SK-N-SH (cell line): ENCODE results near the gene AIP. TPM values are rescaled to one million over a fixed set of nuclear protein-coding genes. Genes with fewer than 3 reads are reported as not detected.

ENCODE experiments used
- CTCF ChIA-PET: fragments of 300-600, 350-600 bp; formaldehyde crosslinking; extraction: SDS; loops from one replicate; lab custom pipeline; 2021; lab: Yijun Ruan, JAX
- POLR2A ChIA-PET: fragments of 350-600 bp; sonication (Branson Sonifier 250); formaldehyde crosslinking; extraction: SDS; loops from one replicate; lab custom pipeline; 2020; ENCODE audit warnings: antibody characterized with exemption, inconsistent platforms; lab: Yijun Ruan, JAX
- DNase-seq: peaks from one replicate; pipeline ENCODE4 v3.0.0; 2012
- H2AFZ ChIP-seq: fragments of 200-600 bp; sonication (generic); 2 replicates; pipeline ENCODE4 v1.8.1; 2016; ENCODE audit warnings: antibody characterized with exemption, mild to moderate bottlenecking, low read depth
- H3F3A ChIP-seq: fragments of 200-600 bp; sonication (generic); replicated peaks from 2 replicates; pipeline ENCODE3; 2016; ENCODE audit warnings: antibody characterized with exemption, mild to moderate bottlenecking; ENCODE audit not compliant: insufficient read depth
- H3K27ac ChIP-seq, 2 experiments: fragments of 200-500 bp in 1 of 2; fragments of 200-600 bp in 1 of 2; sonication (Bioruptor generic) in 1 of 2; sonication (generic), shearing (Covaris generic) in 1 of 2; 2 replicates each; pipeline versions ENCODE4 v1.5.1 to v1.6.1; 2014 to 2016; ENCODE audit warnings: low read depth in 2 of 2, inconsistent platforms in 1 of 2, low read length in 1 of 2, mild to moderate bottlenecking in 1 of 2, mixed read lengths in 1 of 2
- H3K27me3 ChIP-seq: fragments of 200-600 bp; sonication (generic), shearing (Covaris generic); 2 replicates; pipeline ENCODE4 v1.6.1; 2016; ENCODE audit warnings: mixed run types; ENCODE audit not compliant: insufficient read depth
- H3K36me3 ChIP-seq, 2 experiments: fragments of 200-500 bp in 1 of 2; fragments of 200-600 bp in 1 of 2; sonication (Bioruptor generic) in 1 of 2; sonication (generic) in 1 of 2; replicated peaks in 1 of 2; 2 replicates each; pipeline versions ENCODE3 to v1.5.1; 2014 to 2016; ENCODE audit warnings: low read length in 1 of 2, mild to moderate bottlenecking in 1 of 2; ENCODE audit not compliant: insufficient read depth in 2 of 2, control insufficient read depth in 1 of 2
- H3K4me1 ChIP-seq, 2 experiments: fragments of 200-500 bp in 1 of 2; fragments of 200-600 bp in 1 of 2; sonication (Bioruptor generic) in 1 of 2; sonication (generic), shearing (Covaris generic) in 1 of 2; 2 replicates each; pipeline versions ENCODE4 v1.5.1 to v1.6.1; 2014 to 2016; ENCODE audit warnings: low read depth in 1 of 2, low read length in 1 of 2, mixed run types in 1 of 2; ENCODE audit not compliant: insufficient read depth in 2 of 2, control insufficient read depth in 1 of 2
- H3K4me2 ChIP-seq: fragments of 200-600 bp; sonication (generic), shearing (Covaris generic); 2 replicates; pipeline ENCODE4 v1.6.1; 2017; ENCODE audit warnings: mixed run types
- H3K4me3 ChIP-seq, 2 experiments: fragments of 200-500 bp in 1 of 2; fragments of 200-600 bp in 1 of 2; sonication (Bioruptor generic) in 1 of 2; sonication (generic), shearing (Covaris generic) in 1 of 2; 2 replicates each; pipeline versions ENCODE4 v1.5.1 to v1.8.1; 2014 to 2016; ENCODE audit warnings: low read depth in 2 of 2, inconsistent platforms in 1 of 2, low read length in 1 of 2, mild to moderate bottlenecking in 1 of 2, mixed read lengths in 1 of 2, moderate library complexity in 1 of 2
- H3K79me2 ChIP-seq: fragments of 200-600 bp; sonication (generic); 2 replicates; pipeline ENCODE4 v1.8.1; 2017; ENCODE audit warnings: mild to moderate bottlenecking; ENCODE audit not compliant: insufficient read depth
- H3K9ac ChIP-seq: fragments of 200-600 bp; sonication (generic); 2 replicates; pipeline ENCODE4 v1.6.1; 2017; ENCODE audit warnings: mixed run types
- H3K9me2 ChIP-seq: fragments of 200-600 bp; sonication (generic); 2 replicates; pipeline ENCODE4 v1.6.1; 2017; ENCODE audit warnings: mixed run types
- H3K9me3 ChIP-seq: fragments of 200-600 bp; sonication (generic); 2 replicates; pipeline ENCODE4 v1.6.1; 2017; ENCODE audit warnings: mixed run types, mild to moderate bottlenecking, moderate library complexity
- H4K20me1 ChIP-seq: fragments of 200-600 bp; sonication (generic); 2 replicates; pipeline ENCODE4 v1.6.1; 2017; ENCODE audit warnings: mild to moderate bottlenecking, mixed run types; ENCODE audit not compliant: insufficient read depth
- FOSL2 ChIP-seq: IDR thresholded peaks from 2 replicates; pipeline ENCODE4 v1.4.0; 2012; ENCODE audit warnings: low read depth, mild to moderate bottlenecking, moderate library complexity, borderline replicate concordance
- FOXJ3 ChIP-seq: sonication (generic); formaldehyde crosslinking; IDR thresholded peaks from 2 replicates; pipeline ENCODE4 v1.5.1; 2020; ENCODE audit warnings: mild to moderate bottlenecking, missing genetic modification reagents
- MXI1 ChIP-seq: IDR thresholded peaks from 2 replicates; pipeline ENCODE4 v1.6.1; 2012; ENCODE audit warnings: mild to moderate bottlenecking, low read depth, low read length, improper control_type of control experiment
- RCOR1 ChIP-seq: fragments of 150-350 bp; IDR thresholded peaks from 2 replicates; pipeline ENCODE4 v1.6.1; 2017; ENCODE audit warnings: antibody characterized with exemption, low read length
- REST ChIP-seq: IDR thresholded peaks from 2 replicates; pipeline ENCODE4 v1.6.1; 2012; ENCODE audit warnings: mild to moderate bottlenecking, low read depth, low read length, moderate library complexity
- SIN3A ChIP-seq: IDR thresholded peaks from 2 replicates; pipeline ENCODE4 v1.6.1; 2012; ENCODE audit warnings: low read depth, mild to moderate bottlenecking, low read length, moderate library complexity, borderline replicate concordance
- TCF12 ChIP-seq: IDR thresholded peaks from 2 replicates; pipeline ENCODE4 v1.4.0; 2012
- YY1 ChIP-seq: IDR thresholded peaks from 2 replicates; pipeline ENCODE4 v1.4.0; 2012; ENCODE audit warnings: low read depth, mild to moderate bottlenecking
- WGBS: methylation state at CpG from one replicate; pipeline ENCODE4 v1.1.6; 2017; ENCODE audit warnings: low lambda C conversion rate; 5-methylcytosine and 5-hydroxymethylcytosine counted together
- polyA plus RNA-seq, 3 experiments: library from polyadenylated mRNA; depleted of rRNA; stranded (reverse); fragments of >200 nt; gene quantifications; 2 replicates each; pipeline ENCODE4 v1.2.3, GENCODE V29; 2012
- TF ChIP-seq, protein P1 (sequence below): IDR thresholded peaks from 2 replicates; pipeline ENCODE4; 2012
- TF ChIP-seq, protein P2 (sequence below): IDR thresholded peaks from 2 replicates; pipeline ENCODE4 v1.4.0; 2012; ENCODE audit warnings: low read depth, borderline replicate concordance

Gene AIP
- polyA plus RNA-seq, 1 of the 3 experiments (the other 2 are of a cell fraction) = 207 TPM

- no peak overlapping the region for H3K27ac ChIP-seq
- CTCF ChIA-PET = no interaction called here
- no peak for DNase-seq
Observed at GRCh38 chr11:67520856-67521824, 38.3 kb downstream of the AIP start.

DNA sequence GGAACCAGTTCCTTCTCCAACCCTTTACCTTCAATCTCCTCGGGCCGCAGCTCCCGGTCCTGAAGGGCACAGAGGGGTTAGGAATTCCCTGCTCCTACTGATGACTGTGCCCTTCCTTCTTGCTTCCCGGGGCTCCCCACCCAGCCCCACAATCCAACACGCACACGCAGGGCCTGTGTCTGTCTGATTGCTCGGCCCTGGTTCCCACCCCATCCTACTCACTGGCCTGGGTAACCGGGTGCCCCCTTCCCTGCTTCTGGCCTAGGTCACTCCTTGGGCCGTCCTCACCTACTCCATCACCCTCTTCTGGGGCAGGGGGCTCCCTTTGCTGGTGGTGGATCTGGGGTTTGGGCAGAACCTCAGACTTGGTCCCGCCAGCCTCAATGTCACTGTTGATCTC lies 39.1 kb downstream of the AIP start:
- no peaks in the 10 kb centered on the region for H4K20me1 ChIP-seq
- POLR2A ChIA-PET = no interaction called here
- no peaks in the 10 kb centered on the region for H3K4me1 ChIP-seq
- TF ChIP-seq SIN3A (no peak), TCF12 (no peak), FOSL2 (no peak), YY1 (no peak), RCOR1 (no peak), FOXJ3 (CRISPR knock-in tag) (no peak), REST (no peak)
- TF ChIP-seq, protein P1, sequence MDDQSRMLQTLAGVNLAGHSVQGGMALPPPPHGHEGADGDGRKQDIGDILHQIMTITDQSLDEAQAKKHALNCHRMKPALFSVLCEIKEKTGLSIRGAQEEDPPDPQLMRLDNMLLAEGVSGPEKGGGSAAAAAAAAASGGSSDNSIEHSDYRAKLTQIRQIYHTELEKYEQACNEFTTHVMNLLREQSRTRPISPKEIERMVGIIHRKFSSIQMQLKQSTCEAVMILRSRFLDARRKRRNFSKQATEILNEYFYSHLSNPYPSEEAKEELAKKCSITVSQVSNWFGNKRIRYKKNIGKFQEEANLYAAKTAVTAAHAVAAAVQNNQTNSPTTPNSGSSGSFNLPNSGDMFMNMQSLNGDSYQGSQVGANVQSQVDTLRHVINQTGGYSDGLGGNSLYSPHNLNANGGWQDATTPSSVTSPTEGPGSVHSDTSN = no peak
- no peak overlapping the region for H3K4me2 ChIP-seq
- no peaks in the 10 kb centered on the region for H3K79me2 ChIP-seq
- no peak overlapping the region for H3K9ac ChIP-seq
- no peaks in the 10 kb centered on the region for H3F3A ChIP-seq
- H3K27ac ChIP-seq = no peak overlapping the region
- no peaks in the 10 kb centered on the region for H3K27me3 ChIP-seq
- H3K9me3 ChIP-seq = no peaks in the 10 kb centered on the region
- no peaks in the 10 kb centered on the region for H3K9me2 ChIP-seq
- no peak overlapping the region for H2AFZ ChIP-seq
- DNase-seq = no peak
- H3K36me3 ChIP-seq = no peaks in the 10 kb centered on the region
- H3K4me3 ChIP-seq = no peak overlapping the region
- CTCF ChIA-PET = interaction anchor here (0.7 kb wide), 1 partner anchor 653 kb away, joined by 3 read pairs; no protein-coding TSS in a partner anchor
- WGBS = 56% methylated on average over 10 of the region's 10 CpGs

More at GRCh38 chr11:67520856-67521824, 38.3 kb downstream of the AIP start:
- POLR2A ChIA-PET = no interaction called here
- no peak overlapping the region for H3K4me3 ChIP-seq
- 55% methylated on average over 8 of the region's 16 CpGs for WGBS
- no peaks in the 10 kb centered on the region; a peak in 1 of 4 replicates for H3K4me1 ChIP-seq
- no peaks in the 10 kb centered on the region for H3K9me3 ChIP-seq
- H3K9ac ChIP-seq = no peak overlapping the region
- H3K9me2 ChIP-seq = no peaks in the 10 kb centered on the region
- H4K20me1 ChIP-seq = no peaks in the 10 kb centered on the region
- no peaks in the 10 kb centered on the region for H3F3A ChIP-seq
- TF ChIP-seq, protein P2, sequence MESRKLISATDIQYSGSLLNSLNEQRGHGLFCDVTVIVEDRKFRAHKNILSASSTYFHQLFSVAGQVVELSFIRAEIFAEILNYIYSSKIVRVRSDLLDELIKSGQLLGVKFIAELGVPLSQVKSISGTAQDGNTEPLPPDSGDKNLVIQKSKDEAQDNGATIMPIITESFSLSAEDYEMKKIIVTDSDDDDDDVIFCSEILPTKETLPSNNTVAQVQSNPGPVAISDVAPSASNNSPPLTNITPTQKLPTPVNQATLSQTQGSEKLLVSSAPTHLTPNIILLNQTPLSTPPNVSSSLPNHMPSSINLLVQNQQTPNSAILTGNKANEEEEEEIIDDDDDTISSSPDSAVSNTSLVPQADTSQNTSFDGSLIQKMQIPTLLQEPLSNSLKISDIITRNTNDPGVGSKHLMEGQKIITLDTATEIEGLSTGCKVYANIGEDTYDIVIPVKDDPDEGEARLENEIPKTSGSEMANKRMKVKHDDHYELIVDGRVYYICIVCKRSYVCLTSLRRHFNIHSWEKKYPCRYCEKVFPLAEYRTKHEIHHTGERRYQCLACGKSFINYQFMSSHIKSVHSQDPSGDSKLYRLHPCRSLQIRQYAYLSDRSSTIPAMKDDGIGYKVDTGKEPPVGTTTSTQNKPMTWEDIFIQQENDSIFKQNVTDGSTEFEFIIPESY = no peak
- no peak for TF ChIP-seq MXI1
- TF ChIP-seq FOSL2 = no peak
- H3K79me2 ChIP-seq = no peaks in the 10 kb centered on the region
- no peak overlapping the region for H3K4me2 ChIP-seq
- H3K27me3 ChIP-seq = no peaks in the 10 kb centered on the region
- H2AFZ ChIP-seq = no peak overlapping the region
- no peaks in the 10 kb centered on the region for H3K36me3 ChIP-seq
